Stimulated activated CD8-positive, alpha-beta memory T cell treated with anti-CD3 and anti-CD28 coated beads, Interleukin-7, amount 100 ng/mL, for 48 hours (primary cell): ENCODE data around the gene BOLA2B.

Experiments
- DNase-seq, 2 donors: peaks; one replicate each; pipeline ENCODE4 v3.0.0-alpha.2; 2020; ENCODE audit warnings: low read depth in 1 of 2; ENCODE audit errors: extremely low read depth in 1 of 2

Gene BOLA2B

GRCh38 chr16:30145657-30146056 is 47.8 kb downstream of the BOLA2B start:
- DNase-seq, result no peak

- no peak for DNase-seq
Measured at GRCh38 chr16:30144917-30145316, 48.5 kb downstream of the BOLA2B start.

GRCh38 chr16:30144017-30144416 is 49.4 kb downstream of the BOLA2B start:
- no peak for DNase-seq

- DNase-seq, result no peak
Measured at GRCh38 chr16:30143347-30143702, 50.1 kb downstream of the BOLA2B start.
